K562 (cell line): ENCODE data around the gene NRXN3.

Experiments used
- CTCF ChIP-seq, 3 experiments: IDR thresholded peaks in 2 of 3; conservative IDR thresholded peaks in 1 of 3; 2 replicates each; pipeline ENCODE4 v1.5.1; 2011 to 2012; ENCODE audit warnings: low read length in 3 of 3, mild to moderate bottlenecking in 3 of 3, control low read depth in 2 of 3, improper control_type of control experiment in 1 of 3, inconsistent platforms in 1 of 3, low read depth in 1 of 3, mixed read lengths in 1 of 3, moderate library complexity in 1 of 3; ENCODE audit not compliant: insufficient read depth in 2 of 3
- EP300 ChIP-seq: IDR thresholded peaks from 2 replicates; pipeline ENCODE4 v1.6.1; 2012; ENCODE audit warnings: low read length, improper control_type of control experiment
- HMG20B ChIP-seq: fragments of 250-450 bp; sonication (Bioruptor Pico); IDR thresholded peaks from 2 replicates; pipeline ENCODE4 v1.5.0; 2021; ENCODE audit warnings: mild to moderate bottlenecking
- RUNX1 ChIP-seq: sonication (generic); IDR thresholded peaks from 2 replicates; pipeline ENCODE4 v1.6.1; 2016; ENCODE audit warnings: antibody characterized with exemption, low read depth
- TRIM28 ChIP-seq: fragments of 450-650 bp; IDR thresholded peaks from 2 replicates; pipeline ENCODE4 v1.6.1; 2017

DNA sequence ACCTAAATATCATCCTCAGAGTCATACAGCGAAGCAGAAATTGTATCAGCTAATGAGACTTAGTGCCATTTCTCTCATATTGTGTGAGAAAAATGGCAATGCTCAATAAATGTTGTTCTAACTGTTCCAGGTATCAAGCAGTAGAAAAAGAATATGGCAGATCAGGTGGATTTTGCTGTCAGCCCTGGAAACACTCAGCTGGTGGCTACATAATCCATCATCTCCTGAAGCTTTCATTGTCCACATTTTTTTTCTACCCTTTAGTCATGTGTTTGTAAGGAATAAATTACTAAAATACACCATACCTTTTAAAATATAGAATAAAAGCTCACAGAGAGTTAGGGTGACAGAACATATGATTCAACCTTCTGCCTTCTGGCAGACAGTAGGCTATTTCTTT is 1200.8 kb downstream of the NRXN3 start:
- TF ChIP-seq HMG20B (CRISPR knock-in tag) (no peak), EP300 (no peak), CTCF (IDR thresholded peaks at IDR 0.05 in 2 of 3, conservative IDR thresholded peaks at IDR 0.05 in 1 of 3; ENCODE audit: insufficient read depth in 2 of 3, low read depth in 1 of 3, low read length in 3 of 3) (no peak), TRIM28 (no peak), RUNX1 (no peak)
